ENCODE measurements around the gene MTMR3.

MTMR3 gene

DNA sequence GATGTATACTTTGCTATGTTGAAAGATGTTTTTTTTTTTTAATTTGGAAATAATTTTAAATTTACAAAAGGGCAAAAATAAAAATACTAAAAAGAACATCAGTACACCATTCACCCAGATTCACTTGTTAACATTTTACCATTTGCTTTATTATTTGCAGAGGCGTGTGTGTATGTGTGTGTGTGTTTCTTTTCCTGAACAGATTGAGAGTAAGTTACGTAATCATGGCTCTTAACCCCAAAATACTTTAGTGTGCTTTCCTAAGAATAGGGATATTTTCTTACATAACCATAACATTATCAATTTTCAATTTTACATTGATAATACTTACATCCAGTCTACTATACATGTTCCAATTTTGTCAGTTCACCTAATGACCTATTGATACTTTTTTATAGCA is 105.7 kb downstream of the MTMR3 start:
- TF ChIP-seq USF1 (IDR thresholded peaks at IDR 0.05) (no peak), CREB1 (IDR thresholded peaks at IDR 0.05; ENCODE audit: low read depth) (no peak), CEBPB (IDR thresholded peaks at IDR 0.05) (no peak), REST (IDR thresholded peaks at IDR 0.05; ENCODE audit: low read depth) (no peak), RAD21 (IDR thresholded peaks at IDR 0.05; ENCODE audit: low read depth) (no peak), TEAD4 (IDR thresholded peaks at IDR 0.05) (no peak), TAF1 (IDR thresholded peaks at IDR 0.05; ENCODE audit: low read depth) (no peak), NFIC (IDR thresholded peaks at IDR 0.05) (no peak), FOXM1 (IDR thresholded peaks at IDR 0.05; ENCODE audit: borderline replicate concordance, low read depth) (no peak), EGR1 (IDR thresholded peaks at IDR 0.05) (no peak), EP300 (IDR thresholded peaks at IDR 0.05; ENCODE audit: borderline replicate concordance) (no peak), TCF12 (IDR thresholded peaks at IDR 0.05; ENCODE audit: low read depth) (no peak), YY1 (IDR thresholded peaks at IDR 0.05; ENCODE audit: low read depth) (no peak), ZBTB7A (IDR thresholded peaks at IDR 0.05; ENCODE audit: low read depth) (no peak)
- TF ChIP-seq, protein P1, sequence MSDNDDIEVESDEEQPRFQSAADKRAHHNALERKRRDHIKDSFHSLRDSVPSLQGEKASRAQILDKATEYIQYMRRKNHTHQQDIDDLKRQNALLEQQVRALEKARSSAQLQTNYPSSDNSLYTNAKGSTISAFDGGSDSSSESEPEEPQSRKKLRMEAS (IDR thresholded peaks at IDR 0.05) = no peak

DNA sequence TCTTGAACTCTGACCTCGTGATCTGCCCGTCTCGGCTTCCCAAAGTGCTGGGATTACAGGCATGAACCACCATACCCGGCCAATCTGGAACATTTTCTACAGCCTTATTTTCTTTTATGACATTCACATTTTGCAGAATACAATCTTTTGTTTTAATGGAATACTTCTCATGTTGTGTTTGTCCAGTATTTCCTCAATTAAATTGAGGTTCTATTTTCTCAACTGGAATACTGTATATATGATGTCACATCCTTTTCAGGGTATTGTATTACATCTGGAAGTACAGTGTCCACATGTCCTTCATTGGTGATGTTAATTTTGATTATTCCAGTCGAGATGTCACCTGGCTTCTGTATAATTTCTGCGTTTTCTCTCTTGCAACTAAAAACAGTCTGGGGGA is 106.5 kb downstream of the MTMR3 start:
- TF ChIP-seq ZBTB7A (IDR thresholded peaks at IDR 0.05; ENCODE audit: low read depth) (no peak), USF1 (IDR thresholded peaks at IDR 0.05) (no peak), CREB1 (IDR thresholded peaks at IDR 0.05; ENCODE audit: low read depth) (no peak), CEBPB (IDR thresholded peaks at IDR 0.05) (no peak), REST (IDR thresholded peaks at IDR 0.05; ENCODE audit: low read depth) (no peak), TAF1 (IDR thresholded peaks at IDR 0.05; ENCODE audit: low read depth) (no peak), RAD21 (IDR thresholded peaks at IDR 0.05; ENCODE audit: low read depth) (no peak)

DNA sequence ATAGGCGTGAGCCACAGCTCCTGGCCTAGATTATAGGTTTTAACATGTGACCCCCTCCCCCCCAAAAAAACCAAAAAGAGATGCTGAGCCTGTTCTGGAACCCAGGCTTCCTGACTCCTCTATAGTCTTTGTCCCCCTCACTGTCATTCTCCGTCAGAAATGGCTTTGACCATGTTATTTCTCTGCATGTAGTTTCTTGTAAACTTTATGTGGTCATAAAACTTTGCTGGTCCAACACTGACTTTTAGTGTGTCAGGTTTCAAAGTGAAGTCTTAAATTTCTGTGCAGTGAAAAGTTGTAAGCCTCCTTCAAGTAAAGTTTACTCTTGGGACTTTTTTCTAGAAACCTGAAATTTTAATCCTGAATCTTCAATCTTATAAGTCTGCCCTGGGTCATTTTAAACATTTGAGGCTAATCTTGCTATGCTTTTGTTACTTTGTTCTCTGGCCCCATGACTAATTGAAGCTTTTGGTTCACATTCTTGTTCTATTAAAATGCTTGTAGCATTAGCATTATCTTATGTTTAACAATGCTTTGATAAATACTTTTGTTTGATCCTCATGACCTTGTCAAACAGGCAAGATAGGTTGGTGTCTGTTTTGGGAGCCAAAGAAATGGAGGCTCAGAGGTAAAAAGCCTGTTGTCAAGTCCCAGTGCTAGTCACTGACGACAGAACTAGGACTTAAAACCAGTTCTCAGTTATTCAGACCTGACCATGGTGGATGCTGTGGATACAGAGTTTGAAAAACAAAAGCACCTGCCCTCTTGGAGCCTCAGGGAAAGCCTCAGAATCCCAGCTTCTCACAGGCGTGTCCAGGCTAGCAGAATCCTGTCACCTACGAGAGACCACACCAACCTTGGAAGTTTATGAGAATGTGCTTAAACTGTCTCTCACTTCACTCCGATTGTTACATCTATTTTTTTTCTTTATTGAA is 109.6 kb downstream of the MTMR3 start:
- TF ChIP-seq CEBPB (IDR thresholded peaks at IDR 0.05) (no peak), TAF1 (IDR thresholded peaks at IDR 0.05; ENCODE audit: low read depth) (no peak), EP300 (IDR thresholded peaks at IDR 0.05; ENCODE audit: borderline replicate concordance) (no peak), REST (IDR thresholded peaks at IDR 0.05; ENCODE audit: low read depth) (no peak), RAD21 (IDR thresholded peaks at IDR 0.05; ENCODE audit: low read depth) (no peak), CREB1 (IDR thresholded peaks at IDR 0.05; ENCODE audit: low read depth) (no peak), ZBTB7A (IDR thresholded peaks at IDR 0.05; ENCODE audit: low read depth) (no peak), USF1 (IDR thresholded peaks at IDR 0.05) (no peak), EGR1 (IDR thresholded peaks at IDR 0.05) (no peak), NFIC (IDR thresholded peaks at IDR 0.05) (no peak), YY1 (IDR thresholded peaks at IDR 0.05; ENCODE audit: low read depth) (no peak), FOXM1 (IDR thresholded peaks at IDR 0.05; ENCODE audit: borderline replicate concordance, low read depth) (no peak), TCF12 (IDR thresholded peaks at IDR 0.05; ENCODE audit: low read depth) (no peak), TEAD4 (IDR thresholded peaks at IDR 0.05) (no peak)
- TF ChIP-seq, protein P1 (IDR thresholded peaks at IDR 0.05) = no peak

Data from Ishikawa (cell line).